HG02610 (cell line): Measurements from ENCODE around the gene RAB25.
"Not testable (repeated sequence)": the region's sequence is repeated elsewhere in the genome, so short reads cannot be mapped to it uniquely, and the experiment has no call there.

Experiments used
- ATAC-seq: cut with Tn5 transposase; IDR thresholded peaks from one replicate; pipeline ENCODE4 v1.9.1; 2021; ENCODE audit warnings: mild to moderate bottlenecking, moderate library complexity; ENCODE audit not compliant: unreplicated experiment

Gene RAB25

GRCh38 chr1:156060937-156061636 is at the start of gene RAB25:
Gene RAB25, plus strand, starts transcription at chr1:156061160. Its CDS starts 241 bp downstream, at chr1:156061401.
- ATAC-seq: no peak

DNA sequence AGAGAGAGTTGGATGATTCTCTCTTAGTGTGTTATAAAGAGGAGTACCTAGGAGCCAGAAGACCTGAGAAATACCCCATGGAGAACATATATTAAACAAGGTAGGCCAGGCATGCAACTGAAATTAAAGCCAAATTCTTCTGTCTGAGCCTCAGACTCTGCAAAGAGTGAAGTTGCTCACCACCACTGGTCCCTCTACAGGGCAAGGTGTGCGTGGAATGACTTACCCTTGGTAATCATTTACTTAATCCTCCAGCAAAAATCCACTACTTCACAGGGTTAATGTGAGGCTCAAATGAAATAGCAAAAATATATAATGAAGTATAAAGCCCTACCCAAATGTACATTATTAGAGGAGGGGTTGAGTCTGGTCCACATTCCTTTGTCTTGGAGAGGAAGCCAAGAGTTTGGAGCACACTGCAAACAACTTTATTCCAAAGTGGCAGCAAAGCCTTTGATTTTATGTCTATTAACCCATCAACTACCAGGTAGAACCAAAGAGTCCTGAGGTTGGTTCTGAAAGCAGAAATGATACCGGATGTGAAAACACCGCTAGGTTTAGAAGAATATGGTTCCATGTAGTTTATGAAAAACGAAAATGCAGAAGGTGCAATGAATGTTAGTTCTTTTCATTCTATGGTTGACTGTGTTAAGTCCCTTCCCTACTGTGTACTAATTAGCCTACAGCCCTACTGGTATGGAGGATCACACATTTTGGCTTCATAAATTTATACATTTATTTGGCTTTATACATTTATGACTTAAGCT is 48.7 kb upstream of the RAB25 start:
- ATAC-seq: peak; percentile 92

- no peak for ATAC-seq
Observed at GRCh38 chr1:156014829-156015228, 46.1 kb upstream of the RAB25 start.

DNA sequence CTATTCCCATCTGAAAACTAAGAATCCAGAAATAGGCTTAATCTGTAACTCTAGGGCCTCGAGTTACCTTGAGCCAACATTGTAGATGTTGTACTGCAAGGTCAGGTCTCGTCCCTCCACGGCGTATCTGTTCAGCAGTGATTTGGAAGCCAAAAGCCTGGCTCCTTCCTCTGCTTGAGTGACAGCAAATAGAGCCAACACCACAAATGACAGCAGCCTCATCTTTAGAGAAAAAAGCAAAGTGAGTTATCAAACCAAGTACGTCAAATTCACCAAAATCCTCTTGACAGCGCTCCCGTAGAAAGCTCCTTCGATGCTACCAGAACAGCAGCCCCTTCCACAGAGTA is 41.0 kb upstream of the RAB25 start:
- no peak for ATAC-seq

DNA sequence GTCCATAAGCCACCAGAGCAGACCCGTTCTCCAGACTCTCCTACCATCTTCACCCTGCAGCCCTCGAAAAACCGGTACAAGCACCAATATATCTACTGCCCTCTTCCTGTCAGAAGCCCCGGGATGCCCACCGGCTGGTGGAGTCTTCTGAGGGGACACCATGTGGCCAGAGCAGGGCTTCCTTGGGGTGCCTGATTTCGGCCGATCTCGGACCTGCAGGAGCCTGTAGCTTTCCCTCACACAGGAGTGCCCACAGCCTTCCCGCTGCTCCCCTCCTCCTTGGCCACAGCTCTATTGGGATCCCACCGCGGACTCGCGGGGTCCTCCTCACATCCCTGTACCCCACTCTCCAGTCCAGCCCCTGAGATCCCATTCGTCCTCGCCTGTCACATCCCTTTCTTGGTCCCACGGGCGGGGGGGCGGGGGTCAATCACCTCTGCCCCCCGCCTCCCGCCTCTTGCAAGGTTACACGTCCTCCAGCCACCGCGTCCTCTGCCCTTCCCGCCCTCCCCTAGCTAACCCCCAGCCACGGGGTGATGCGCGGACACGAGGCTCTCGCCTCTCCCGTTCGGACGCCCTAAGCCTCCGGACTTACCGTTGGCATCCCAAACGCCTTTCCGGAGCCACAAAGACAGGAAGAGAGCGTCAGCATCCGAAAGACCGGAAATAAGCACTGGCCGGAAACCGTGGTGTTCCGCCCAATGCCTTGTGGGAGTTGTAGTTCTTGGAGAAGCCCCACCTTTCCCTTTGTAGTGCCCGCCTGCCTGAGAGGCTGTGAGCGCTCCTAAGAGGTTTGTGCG is 40.5 kb upstream of the RAB25 start, which contains the start of gene SSR2:
Gene SSR2 (minus strand): TSS at position 659 of the 800 bp plus-strand sequence. CDS start 784 bp downstream, outside the sequence.
- peak; percentile 97 for ATAC-seq

- no peak for ATAC-seq
Observed at GRCh38 chr1:156021093-156021428, 39.9 kb upstream of the RAB25 start.

DNA sequence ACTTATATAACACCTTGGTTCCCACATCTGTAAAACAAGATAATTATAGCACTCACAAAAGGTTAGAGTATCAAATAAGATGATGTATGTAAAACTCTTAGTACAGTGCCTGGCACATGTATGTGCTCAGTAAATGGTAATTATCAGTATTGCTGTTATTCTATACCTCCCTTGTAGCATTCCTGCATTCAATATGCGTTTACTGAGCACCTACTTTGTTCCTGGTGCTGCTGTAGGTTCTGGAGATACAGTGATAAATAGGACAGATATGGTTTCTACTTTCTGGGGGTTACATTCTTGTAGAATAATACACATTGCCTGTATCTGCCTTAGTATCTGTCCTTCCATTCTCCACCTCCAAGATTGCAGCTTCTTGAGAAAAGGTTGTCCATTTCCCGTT is 39.0 kb upstream of the RAB25 start:
- no peak for ATAC-seq

DNA sequence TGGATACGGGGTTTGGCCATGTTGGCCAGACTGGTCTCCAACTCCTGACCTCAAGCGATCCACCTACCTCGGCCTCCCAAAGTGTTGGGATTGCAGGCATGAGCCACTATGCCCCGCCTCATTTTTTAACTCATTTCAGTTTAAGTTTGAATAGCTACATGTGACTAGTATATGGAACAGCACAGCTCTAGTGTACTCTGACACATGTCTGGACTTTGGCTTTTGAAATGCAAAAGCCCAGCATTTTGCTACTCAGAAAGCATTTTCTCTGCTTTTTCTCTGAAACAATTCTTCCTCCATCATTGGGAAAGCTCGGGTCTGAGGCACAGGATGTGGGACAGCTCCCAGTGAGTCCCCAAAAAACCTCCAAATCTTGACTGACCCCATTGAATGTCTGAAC is 36.2 kb upstream of the RAB25 start:
- no peak for ATAC-seq

DNA sequence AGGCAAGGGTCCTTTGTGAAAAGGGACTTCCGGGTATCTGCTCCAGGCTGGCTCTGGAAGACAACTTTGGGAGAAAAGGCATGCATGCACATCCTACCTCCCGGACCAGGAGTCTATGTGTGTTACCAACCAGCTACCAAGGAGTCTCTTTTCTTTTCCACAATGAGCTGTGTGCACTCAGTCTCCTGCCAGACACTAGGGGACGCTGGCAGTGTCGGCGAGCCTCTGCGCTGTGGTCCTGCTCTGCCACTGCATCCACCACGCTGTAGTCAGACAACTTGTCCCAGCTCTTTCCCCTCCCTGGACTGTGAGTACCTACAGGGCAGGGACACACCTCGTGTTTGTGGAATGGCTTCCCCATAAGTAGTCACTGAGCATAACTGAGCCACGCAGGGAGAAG is 35.1 kb upstream of the RAB25 start:
- ATAC-seq: no peak

DNA sequence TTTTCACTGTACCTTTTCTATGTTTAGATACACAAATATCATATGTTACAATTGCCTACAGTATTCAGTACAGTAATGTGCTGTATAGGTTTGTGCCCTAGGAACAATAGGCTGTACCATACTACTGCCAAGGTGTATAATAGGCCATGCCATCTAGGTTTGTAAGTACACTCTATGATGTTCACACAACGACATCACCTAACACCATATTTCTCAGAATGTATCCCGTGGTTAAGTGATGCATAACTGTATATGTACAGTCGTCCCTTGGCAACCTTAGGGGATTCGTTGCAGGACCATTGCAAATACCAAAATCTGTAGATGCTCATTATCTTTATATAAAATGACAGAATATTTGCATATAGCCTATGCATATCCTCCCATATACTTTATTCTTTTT is 34.4 kb upstream of the RAB25 start:
- no peak for ATAC-seq

DNA sequence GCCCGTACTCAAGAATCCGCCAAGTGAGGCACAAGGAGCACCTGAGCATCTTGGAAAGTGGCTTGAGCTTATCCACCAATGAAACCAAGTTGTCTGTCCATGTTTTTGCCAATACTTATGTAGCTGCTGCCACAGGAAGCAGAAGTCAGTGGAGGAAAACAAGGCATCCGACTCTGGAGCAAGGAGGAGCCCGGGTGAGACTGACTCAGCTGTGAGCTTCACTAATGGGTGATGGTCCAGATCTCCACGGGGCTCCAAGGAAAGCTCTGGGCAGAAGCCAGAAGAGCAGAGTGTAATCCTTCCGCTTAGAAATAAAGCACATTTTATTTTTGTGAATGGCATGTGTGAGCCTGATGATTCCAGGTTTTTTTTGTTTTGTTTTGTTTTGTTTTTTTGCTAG is 27.9 kb upstream of the RAB25 start:
- no peak for ATAC-seq

DNA sequence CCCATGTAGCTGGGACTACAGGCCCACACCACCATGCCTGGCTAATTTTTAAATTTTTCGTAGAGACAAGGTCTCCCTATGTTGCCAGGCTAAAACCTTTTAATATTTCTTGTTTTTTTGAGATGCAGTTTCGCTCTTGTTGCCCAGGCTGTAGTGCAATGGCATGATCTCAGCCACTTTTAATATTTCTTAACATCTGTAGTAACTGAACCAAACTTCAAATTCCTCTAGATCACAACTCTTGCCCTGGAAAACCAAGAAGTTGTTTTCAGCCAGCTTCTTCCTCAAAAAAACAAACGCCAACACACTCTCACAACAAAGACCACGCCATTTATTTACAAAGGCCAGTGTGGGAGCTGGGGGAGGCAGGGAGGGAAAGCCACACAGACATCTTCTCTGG is 26.0 kb upstream of the RAB25 start:
- ATAC-seq: not testable (repeated sequence)

DNA sequence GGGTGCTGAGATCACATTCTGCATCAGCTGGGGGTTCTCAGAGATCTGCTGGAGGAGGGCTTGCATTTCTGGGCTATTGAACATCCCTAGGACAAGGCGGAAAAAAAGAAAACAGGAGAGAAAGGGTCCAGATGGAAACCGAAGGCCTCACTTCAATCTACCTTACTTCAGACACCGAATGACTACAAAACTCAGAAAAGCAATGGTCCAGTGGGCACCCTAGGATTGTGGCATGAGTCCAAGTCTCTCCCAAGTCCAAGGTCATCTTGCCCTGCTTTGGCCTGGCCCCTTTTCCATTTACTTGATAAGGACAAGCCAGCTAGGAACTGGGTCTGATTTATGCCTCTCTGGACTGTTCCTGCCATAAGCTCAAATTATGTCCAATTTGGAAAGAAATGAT is 18.1 kb upstream of the RAB25 start:
- ATAC-seq: no peak

DNA sequence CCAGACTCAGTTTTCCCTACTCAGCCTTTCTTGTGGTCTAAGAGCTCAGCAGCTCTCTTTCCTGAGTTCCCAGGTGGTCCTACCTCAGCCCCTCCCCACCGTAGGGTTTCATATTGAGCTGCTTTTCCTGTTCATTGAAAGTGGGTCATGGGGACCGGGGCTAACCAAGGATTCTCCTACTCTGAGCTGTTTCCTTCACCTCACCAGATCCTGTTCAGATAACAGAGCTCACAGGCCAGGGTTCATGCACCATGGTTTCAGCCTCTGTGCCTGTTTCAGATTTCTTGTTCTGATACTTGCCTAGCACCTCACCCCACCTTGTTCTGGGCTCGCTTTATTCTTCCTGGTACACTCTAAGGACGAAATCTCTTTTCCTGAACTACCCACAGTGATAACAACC is 15.9 kb upstream of the RAB25 start:
- no peak for ATAC-seq

GRCh38 chr1:156048663-156049258 is 12.2 kb upstream of the RAB25 start:
- no peak for ATAC-seq

GRCh38 chr1:156050376-156050775 is 10.6 kb upstream of the RAB25 start:
- no peak for ATAC-seq

GRCh38 chr1:156051011-156051725 is 9.8 kb upstream of the RAB25 start:
- no peak for ATAC-seq

DNA sequence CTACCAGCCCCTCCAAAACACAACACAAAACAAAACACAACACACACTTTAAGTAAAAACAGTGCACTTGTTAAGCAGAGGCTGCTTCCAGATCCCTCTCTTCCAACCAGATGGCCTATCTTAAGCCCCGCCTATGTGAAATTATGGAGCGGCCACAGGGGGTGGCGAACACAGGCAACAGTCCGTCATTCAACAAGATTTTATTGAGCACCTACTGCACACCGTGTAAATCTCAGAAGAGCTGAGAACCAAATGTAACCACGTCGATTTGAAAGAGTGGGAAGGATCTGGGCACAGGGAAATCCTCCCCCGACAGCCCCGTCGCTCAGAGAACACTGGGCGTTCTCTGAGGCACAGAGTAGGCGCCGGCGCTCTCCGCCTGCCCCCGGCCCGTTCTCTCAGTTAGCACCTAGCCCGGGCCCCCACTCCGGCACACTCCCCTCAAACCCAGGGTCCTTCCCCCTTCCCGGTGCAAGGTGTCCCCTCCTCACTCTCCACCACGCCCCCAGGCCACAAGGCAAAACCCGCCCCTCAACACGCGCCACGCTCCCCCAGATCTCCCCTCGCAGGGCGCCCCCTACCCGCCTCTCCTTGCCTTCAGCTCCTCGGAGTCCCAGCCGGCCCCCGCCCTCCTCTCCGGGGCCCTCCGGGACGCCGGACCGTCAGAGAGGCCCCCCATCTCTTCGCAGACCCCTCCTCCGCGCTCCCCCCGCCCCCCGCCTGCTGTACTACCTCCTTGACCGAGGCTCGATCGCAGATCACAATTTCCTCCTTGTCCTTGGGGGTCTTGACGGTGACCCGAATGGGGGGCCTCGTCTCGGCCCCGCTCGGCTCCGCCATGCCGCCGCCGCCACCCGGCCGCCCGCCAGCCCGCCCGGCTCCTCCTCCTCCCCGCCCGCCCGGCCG is 7.8 kb upstream of the RAB25 start:
- ATAC-seq: no peak

GRCh38 chr1:156053768-156054499 is 7.0 kb upstream of the RAB25 start, which contains the start of gene UBQLN4:
Gene UBQLN4, minus strand, starts transcription at chr1:156053798. Its CDS starts 97 bp downstream, at chr1:156053701.
- ATAC-seq: peak; percentile 55
